ENCODE measurements around the gene RTN4R.
A peak's percentile ranks its signal among the peaks of the same experiment; 100 is the strongest.

The RTN4R gene

DNA sequence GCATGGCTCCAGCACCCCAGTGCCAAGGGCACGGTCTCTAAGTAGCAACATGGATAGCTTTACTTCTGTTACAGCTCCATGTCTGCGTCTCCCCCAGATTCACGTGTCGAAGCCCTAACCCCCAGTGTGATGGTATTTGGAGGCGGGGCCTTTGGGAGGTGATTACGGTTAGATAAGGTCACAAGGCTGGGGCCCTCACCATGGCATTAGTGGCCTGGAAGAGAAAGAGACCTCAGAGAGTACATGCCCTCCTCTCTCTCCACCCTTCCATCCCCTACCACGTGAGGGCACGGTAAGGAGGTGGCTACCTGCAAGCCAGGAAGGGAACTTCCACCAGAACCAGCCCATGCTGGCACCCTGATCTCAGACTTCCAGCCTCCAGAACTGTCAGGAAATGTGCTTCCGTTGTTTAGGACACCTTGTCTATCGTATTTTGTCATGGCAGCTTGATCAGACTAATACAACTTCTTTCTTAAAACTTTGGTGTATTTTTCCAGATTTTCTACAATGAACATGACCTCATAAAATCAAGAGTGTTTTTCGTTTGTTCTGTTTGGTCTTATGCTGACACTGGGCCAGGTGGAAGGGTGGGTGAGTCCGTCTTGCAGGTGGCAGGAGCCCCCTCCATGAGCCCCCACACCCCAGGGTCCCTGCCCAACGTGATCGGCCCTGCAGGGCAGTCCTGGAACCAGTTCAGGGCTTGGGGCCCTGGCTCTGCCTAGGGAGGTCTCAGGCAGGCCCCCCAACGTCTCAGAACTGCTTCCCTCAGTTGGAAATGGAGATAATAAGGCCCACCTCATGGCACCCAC is 10.7 kb downstream of the RTN4R start:
- DNase-seq (ENCODE audit: low read depth) = no peak

DNA sequence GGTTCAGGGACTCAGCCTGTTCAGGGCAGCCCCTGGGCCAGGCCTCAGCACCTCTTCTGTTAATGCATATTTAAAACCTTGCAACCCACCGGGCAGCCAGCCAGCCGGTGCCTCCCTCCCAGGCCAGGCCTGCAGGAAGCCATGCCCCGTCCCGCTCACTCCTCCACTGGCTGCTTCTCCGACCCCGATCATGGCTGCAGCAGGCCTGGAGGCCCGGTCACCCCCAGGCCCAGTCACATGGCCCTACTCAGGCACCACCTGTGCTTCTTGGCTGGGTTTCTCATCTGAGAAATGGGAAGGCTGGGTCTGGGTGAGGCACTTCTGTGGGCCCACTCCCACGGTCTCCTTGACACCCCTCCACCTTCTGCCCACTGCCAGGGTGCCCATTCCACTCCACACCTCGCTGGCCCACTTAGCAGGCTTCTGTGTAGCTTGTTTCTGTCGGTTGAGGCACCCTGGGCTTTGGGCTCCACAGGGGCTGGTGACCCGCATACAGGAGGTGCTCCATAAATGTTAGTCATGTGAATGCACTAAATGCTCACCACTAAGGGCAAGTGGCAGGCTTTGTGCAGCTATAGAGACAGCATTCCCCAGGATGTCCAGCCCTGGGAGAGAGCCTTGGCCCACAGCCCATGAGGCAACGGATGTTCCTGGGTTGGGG is 11.4 kb downstream of the RTN4R start:
- DNase-seq (ENCODE audit: low read depth) = no peak

DNA sequence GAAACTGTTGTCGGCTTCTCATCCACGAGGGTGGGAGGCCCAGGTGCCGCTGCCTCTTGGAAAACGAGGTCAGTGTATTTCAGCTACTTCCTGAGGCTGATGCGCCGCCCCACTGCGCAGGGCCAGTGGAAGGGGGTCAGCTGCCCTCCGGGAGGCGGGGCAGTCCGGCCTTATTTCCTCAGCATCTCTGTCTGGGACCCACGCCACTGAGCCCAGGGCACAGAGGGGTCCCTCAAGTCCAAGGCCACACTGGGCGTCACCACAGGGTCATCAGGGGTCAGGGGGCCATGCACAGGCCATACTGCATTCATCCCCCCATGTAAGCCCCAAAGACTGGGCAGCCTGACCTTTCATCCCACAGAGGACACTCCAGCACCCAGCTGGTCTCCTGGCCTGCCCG is 12.1 kb downstream of the RTN4R start:
- no peak for DNase-seq (ENCODE audit: low read depth)

DNA sequence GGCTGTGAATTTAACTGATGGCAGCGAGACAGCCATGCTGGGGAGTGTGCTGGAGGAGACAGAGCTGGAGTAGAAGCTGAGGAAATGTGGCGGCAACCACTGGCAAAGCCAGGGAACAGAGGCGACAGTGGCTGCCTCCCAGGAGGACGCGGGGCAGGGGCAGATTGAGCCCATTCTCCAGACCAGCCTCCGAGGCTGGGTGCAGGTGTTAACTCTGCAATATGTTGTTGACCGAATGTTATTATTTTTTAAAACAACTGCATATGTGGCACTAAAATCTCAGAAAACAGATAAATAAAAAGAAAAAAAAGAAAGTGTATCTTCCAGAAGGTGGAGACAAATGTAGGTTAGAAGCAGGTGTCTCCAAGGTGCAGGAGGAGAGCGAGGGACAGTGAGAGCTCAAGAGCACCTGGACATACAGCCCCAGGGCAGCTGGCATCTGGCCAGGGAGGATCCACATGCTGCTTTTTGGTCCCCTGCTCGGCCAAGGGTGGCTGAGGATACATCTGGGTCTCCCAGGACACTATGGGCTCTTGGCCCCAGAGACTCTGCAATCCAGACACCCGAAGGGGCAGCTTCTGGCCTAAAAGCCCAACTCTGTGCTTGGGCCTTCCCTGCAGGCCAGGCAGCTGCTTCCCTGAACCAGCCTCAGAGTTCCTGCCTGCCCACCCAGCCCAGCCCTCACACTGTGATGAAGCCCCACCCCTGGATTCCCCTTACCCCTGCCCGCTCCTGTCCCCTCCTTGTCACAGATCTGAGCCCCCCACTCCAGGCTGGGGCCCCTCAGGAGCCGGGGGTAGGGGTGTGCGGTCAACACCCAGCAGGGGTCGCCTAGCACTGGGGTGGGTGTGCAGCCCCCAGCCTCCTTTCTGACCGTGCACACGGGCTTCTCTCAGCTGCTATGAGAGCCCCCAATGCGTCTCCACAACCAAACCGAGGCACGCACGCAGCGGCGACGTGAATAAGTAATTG is 12.9 kb downstream of the RTN4R start:
- no peak for DNase-seq (ENCODE audit: low read depth)

DNA sequence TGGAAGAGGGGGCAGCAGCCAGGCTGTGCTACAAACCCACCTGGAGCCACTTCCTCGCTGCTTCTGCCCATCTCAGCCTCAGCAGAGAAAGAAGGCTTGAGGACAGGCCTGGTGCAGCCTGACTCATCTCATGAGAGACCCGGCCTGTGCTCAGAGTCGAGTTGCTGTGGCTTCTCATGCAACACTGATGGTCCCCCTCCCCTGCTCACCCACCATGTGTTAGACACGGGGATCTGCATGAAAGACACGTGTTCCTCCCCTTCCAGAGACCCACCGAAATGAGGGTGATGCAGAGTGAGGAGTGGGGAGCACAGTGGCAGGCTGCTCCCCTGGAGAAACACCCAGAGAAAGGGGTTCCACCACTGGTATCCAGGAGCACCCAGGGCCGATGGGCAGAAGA is 15.0 kb downstream of the RTN4R start:
- DNase-seq (ENCODE audit: low read depth) = no peak

DNA sequence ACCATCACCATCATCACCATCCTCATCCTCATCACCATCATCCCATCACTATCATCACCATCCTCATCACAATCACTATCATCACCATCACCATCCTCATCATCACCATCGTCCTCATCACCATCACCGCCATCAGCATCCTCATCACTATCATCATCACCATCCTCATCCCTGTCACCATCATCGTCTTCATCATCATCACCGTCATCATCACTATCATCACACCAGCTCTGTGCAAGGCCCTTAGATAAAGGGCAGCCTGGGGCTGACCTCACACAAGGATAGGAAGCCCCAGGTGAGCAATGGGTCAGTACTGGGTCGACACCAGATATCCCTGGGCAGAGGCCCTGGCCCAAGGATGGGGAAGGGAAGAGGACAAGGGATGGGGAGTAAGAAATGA is 16.1 kb downstream of the RTN4R start:
- DNase-seq (ENCODE audit: low read depth) = no peak

DNA sequence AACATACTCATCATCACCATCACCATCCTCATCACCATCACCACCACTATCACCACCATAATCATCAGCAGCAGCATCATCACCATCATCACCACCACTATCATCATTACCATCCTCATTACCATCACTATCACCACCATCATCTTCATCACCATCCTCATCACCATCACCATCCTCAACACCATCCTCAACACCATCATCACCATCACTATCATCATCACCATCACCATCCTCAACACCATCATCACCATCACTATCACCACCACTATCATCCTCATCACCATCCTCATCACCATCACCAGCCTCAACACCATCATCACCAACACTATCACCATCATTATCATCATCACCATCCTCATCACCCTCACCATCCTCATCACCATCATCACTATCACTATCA is 16.6 kb downstream of the RTN4R start:
- no peak for DNase-seq (ENCODE audit: low read depth)

DNA sequence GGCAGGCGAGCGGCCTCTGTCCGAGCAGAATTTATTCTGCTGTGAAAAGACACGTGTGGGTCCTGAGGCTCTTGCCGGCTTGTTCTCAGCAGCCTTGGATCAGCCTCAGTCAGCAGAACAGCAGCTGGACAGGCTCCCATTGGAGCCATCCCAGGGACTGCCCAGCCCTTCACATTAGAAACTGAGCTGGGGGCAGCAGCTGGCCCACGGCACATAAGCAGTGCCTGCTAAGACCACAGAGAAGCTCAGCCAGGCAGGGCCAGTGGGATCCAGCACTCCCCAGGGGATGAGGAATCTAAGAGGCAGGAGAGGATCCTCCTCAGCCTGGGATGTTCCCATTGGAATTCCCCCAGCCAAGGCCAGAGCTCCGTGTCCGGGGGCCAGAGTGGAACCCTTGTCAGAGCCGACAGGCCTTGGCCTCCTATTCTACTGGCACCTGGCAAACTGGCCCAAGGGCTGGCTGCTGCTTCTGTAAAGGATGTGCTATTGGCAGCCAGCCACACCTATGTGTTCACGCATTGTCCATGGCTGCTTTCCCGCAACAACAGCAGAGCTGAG is 18.2 kb downstream of the RTN4R start:
- no peak for DNase-seq (ENCODE audit: low read depth)

DNA sequence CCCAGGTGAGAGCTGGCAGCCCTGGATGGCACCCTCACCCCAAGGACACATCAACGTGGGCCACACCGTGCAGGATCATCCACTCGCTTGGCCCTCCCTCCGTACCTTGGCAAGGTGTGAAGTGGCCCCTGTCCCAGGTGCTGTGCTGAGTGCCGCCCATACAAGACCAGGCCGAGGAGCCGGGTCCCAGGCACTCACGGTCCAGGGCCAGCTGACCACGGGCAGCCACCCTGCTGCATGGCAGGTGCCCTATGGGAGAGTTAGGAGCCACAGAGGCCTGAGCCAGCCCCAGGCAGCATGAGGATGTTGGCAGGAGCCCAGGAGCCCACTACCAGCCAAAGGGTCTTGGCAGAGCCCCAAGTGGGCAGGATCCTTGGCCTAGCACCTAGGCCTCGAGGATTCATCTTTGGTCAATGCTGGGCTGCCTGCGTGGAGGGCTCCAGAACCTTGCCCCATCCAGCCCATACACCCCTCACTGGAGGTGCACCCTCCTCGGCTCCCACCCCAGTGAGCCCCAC is 19.6 kb downstream of the RTN4R start:
- DNase-seq (ENCODE audit: low read depth) = no peak

DNA sequence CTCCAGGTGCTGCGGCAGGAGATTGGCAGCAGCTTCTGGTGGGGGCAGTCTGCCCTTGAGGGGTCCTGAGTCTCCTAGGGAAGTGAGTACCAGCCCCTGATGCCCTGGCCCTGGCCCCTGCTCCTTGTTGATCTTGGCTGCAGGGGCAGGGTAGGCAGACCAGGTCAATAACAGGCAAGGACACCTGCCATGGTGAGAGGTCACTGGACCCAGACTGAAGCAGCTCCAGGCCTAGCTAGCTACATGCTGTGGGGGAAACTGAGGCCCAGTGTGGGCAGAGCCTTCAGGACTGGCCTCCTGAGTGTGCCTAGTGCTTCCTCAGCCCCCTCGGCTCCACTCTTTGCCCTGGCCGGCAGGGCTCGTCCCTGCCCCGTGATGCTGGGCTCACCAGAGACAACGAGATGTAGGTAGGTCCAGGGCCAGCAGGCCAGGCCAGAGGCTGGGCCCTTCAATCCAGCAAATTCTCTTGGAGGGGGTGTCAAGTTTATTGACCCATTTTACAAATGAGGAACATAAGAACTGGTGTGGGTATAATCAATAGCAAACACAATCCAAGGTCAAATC is 20.4 kb downstream of the RTN4R start:
- DNase-seq (ENCODE audit: low read depth) = no peak

DNA sequence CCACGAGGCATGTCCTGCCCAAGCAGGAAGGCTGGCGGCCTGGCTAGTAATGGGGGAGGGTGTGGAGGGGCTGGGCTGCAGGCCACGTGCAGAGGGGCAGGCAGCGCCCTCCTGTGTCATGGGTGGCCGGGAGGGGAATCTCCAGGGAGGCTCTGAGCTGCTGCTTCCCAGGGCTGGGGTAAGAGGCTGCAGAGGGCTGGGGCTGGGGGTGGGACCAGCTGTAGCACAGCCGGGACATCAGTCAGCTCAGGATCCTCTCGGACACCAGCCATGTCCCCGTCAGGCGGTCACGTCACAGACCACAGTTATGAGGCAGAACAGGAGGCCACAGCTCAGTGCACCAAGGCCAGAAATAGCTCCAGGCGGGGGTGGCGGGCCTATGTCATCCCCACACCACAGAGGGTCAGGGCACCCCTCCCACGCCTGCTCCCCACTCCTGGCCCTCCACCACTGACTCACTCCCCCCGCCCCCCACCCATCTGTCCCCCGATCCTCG is 21.1 kb downstream of the RTN4R start:
- no peak for DNase-seq (ENCODE audit: low read depth)

DNA sequence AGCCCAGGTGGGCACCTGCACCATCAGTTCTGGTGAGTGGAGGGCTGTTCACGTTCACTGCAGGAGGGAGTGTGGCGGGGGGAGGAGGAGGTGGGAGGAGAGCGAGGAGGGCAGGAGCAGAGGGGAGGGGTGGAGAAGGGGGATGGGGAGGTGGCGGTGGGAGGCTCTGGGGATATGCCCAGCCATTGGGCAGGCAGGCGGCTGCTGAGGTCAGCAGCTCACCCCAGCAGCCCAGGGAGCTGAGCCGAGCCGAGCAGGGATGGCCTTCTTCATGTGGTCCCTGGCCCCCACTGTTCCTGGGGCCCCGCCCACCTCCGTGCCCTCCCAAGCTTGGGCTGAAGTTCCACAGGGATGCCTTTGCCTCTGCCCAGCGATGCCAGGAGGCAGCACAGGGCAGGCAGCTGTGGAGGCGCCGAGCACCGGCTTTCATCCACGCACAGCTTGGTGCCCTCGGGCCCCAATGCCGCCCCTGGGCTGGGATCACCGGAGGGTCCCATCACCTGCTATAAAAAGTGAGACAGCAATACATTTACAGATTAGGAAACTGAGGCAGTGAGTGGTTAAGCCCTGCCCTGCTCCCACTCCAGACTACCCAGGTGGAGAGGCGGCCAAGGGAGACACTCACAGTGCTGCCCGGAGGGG is 21.6 kb downstream of the RTN4R start:
- no peak for DNase-seq (ENCODE audit: low read depth)

DNA sequence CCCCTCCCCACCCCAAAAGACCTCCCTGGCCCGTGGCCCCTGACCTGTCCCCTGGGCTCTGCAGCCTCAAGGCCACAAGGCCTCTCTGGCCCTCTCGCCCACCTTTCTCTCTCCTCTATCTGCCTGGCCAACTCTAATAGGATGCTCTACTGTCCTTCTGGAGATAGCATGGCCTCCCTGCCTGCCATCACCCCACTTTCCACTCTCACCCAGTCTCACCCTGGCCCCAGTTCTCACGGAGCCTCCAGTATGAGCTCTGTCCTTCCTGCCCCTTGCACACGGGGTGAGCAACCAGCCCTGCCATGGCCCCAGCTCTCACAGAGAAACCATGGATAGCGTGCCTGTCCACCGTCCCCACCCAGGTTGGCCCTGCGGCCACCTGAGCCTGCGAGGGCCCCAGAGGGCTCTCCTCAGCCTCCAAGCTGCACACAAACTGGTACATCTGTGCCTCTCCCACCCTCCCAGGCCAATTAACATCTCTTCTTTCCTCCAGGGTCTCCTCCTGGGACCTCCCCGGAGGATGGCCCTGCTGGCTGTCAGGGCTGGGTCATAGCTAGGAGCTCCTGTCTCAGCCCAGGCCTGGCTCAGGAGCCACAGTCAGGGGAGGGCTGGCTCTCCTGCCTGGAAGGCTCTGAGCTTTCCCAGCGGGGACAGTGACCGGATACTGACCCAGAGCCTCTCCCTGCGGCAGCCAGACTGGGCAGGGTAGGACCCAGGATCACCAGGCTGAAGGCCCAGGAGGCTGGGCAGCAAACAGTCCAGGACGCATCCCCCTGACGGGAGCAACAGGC is 22.3 kb downstream of the RTN4R start:
- no peak for DNase-seq (ENCODE audit: low read depth)

DNA sequence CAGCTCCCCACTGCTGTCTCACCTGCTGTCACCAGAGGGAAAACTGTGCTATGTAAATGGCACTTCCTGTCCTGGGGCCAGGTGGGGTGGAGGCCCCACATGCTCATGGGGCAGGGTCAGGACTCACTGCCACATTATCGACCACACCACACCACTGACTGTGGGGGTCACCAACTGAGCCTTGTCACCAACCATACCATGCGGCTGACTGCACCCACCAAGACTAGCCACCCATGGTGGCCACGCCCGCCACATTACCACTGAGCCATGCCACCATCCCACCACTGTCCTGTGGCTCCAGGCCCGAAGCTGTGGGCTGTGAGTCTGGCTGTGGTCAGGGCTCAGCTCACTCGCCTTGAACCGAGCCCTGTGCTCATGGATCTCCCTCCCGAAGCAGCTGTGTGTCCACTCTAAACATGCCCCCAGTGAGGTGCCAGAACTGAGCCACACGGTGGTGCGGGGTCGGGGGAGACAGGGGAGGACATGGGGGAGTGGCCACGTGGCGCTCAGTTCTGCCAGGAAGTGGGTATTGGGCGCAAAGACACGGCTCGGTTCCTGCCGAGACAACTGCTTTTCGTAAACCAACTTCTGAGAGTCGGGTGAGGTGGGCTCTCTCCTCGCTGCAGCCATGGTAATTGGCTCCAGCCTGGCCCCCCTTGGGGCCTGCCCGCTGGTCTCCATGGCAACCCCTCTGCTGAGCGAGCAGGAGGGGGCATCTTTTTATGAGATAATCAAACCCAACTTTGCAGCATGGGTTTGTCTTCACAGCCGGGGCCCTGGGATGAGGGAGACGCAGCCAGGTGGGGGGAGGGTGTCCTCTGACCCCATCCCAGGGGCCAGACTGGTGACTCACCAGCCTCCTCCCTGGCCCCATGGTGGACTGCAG is 23.2 kb downstream of the RTN4R start:
- no peak for DNase-seq (ENCODE audit: low read depth)

DNA sequence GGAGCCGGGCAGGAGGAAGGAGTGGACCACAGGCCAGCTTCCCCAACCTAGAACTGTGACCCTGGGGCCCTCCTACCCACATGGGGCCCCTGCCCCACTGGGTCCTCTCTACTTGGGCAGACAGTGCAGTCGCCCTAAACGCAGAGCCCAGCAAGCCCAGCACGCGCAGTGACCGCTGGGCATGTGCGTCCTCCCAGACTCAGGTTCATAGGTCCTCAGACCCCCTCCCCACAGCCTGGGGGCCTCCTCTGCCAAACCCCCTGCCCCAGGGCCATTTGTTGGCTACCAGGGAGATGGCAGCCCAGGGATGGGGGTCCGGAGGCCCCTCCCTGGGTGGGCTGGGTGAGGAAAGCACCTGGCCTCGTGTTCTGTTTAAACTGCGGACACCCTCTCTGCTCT is 23.9 kb downstream of the RTN4R start:
- no peak for DNase-seq (ENCODE audit: low read depth)

DNA sequence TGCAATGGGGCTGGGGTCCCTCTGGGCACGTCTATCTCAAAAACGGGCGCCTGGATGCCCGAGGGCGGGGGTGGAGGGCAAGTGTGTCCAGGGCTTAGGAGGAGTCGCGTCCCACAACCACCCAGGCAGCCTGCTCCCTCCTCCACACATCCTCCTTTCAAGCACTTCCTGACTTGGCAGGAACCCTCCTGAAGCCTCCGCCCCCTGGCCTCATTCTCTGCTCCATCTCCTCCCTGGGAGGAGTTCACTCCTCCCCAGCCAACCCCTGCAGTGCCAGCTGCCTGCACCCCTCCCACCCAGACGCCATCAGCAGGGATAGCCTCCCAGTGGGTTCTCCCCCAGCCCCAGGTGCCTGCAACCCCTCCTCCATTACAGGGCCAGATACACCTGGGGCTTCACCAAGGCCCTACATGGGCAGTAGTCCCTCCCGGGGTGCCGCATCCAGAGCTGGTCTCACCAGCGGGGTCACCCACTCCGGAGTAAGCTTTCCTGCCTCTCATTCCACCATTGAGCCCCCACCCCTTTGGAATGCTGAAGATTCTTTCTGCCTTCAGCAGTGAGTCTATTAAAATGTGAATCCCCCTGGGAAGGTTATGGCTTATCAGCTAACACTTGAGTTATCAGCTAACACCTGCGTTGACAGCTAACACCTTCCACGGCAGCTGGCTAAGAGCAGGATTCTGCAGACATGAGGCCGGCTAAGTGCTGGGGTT is 24.4 kb downstream of the RTN4R start:
- DNase-seq (ENCODE audit: low read depth) = peak; percentile 34

DNA sequence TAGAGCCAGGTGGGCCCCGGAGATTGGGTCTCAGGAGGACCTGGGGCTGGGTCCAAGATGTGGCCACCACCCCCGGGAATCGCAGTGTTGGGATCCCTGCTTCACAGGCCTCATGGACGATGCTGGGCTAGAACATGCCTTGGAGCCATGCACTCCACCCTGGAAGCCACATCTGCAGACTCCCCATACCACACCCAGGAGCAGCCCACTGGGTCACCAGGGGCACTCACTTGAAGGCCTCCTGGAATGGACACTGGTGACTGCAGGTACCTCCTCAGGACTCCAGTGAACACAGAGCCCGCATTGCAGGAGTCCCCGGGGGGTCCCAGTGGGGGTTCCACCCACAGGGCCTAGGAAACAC is 25.0 kb downstream of the RTN4R start:
- DNase-seq (ENCODE audit: low read depth) = no peak

DNA sequence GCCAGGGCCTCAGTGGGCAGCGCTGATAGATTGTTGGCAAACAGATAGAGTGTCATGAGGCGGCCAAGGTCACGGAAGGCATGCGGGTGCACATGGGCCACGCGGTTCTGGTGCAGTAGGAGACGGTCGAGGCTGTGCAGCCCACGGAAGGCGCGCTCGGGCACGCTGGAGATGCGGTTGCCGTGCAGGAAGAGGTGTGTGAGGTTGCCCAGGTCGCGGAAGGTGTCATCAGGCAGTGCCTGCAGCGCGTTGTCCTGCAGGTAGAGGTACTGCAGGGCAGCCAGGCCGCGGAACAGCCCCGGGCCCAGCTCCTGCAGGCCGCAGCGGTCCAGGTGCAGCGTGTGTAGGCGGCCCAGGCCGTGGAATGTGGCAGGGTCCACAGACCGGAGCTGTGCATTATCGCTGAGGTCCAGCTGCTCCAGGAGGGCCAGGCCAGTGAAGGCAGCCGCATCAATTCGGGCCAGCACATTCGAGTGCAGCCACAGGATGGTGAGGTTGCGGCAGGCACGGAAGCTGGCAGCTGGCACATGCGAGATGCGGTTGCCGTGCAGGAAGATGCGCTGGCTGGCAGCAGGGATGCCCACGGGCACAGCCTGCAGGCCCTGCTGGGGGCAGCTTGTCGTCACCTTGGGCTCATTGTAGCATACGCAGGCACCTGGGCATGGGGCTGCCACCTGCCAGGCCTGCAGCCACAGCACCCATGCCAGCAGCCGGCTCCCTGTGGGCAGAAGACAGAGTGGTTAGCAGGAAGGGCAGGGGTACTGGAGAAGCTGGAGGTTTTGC is 25.5 kb downstream of the RTN4R start:
- DNase-seq (ENCODE audit: low read depth) = no peak

Measured in stimulated activated CD8-positive, alpha-beta memory T cell treated with anti-CD3 and anti-CD28 coated beads, Interleukin-4, amount 100 ng/mL, for 24 hours (primary cell).